Astrocyte of the hippocampus (primary cell): ENCODE data around the gene HSPH1.

ENCODE experiments used
- DNase-seq: peaks from one replicate; pipeline ENCODE4 v3.0.0; 2011; ENCODE audit warnings: low read depth, low spot score

Gene HSPH1

DNA sequence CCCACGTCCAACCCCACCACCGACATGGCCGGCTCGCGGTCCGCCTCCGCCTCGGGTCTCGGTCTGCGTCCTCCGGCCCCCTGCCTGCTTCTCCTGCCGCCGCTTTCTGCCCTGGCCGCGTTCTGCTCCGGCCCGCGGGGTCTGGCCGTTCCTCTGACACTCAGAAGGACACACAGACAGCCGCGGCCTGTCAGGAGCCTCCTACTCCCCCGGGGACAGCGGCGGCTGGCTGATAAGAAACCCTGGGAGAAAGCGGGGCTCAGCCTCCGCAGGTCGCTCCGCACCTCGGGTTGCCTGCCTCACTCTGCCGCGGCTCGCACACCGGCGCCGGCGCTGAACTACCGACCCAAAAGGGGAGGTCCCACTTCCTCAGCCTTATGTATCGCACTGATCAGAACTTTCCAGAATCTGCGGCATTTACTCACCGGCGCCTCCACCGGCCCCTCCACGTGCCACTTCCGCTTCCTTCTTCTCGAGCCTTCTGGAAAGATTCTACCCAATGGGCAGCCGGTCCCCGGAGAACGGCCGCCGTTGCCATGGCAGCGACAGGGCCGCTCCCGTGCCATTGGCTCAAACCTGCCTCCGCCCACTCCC lies at the start of gene HSPH1:
TSS of gene HSPH1 (minus strand) at position 348 of the 594 bp plus-strand sequence. CDS start at position 26, 322 bp downstream.
- peak; percentile 99 for DNase-seq

DNA sequence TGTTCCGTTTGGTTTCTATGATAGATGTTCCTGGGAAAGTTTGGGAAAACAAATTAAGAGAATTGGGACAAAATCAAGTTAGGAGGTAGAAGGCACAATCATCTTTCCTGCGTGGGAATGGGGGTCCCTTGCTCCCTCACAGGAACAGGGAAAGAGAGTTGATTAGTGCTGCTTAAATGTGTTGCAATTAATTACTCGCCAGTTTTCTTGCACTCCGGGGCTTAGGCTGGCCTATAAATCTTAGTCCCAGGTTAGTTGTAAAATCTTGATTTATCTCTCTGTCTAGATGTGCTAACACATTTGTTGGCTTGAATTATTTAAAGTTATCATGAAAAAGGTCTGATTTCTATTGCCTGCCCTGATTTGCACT lies 48.1 kb upstream of the HSPH1 start:
- no peak for DNase-seq

DNA sequence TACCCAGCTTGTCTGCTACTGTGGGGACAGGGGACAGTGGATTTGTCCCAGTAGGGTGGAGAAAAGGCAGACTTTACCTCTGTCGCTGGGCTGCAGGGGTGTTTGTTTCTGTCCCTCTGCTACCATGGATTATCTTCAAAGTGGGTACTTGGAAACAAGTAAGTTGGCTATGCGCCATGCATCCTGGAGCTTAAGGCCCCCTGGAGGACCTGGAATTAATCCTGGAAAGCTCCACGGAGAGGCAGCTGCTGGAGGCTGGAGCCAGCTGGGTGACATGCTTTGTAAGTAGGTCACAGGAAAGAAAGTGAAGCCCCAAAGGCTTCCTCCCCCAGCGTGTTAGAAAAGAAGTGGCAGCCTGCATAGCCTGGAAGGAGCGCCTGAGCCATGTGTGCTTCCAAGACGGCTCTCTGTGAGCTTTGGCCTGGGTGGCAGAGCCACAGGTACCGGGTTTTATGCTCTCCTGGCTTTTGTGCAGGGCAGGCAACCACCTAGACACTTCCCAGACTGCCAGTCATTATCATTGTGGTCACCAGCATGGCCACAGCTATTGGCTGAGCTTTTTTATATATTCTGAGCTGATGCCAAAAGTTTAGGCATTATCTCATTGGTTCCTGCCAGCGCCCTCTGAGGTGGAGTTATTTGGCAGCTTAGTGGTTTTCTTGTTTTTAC lies 47.6 kb upstream of the HSPH1 start:
- DNase-seq, result peak; percentile 82

DNA sequence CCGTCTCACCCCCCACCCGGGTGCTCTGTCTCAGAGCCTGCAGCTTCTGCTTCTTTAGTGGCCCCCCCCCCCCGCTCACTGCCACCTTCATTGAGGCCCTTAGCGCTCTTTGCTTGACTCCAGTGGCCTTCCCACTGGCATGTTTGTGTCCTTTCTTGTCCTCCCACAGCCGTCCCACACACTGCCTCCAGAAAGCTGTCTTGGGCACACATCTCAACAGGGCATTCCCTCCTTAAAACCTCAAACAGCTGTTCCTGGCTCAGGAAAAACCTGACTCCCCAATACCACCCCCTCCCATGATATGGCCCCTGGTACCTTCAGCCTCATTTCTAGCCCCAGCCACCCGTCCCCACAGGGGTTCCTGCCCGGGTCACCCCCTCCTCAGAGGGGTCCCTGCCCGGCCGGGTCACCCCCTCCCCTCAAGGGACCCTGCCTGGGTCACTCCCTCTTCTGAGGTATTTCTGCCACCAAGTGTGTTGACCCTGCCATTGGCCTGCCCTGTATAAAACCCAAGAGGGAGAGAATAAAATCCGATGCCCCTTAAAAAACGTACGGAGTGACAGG lies 46.9 kb upstream of the HSPH1 start:
- DNase-seq, result no peak

DNA sequence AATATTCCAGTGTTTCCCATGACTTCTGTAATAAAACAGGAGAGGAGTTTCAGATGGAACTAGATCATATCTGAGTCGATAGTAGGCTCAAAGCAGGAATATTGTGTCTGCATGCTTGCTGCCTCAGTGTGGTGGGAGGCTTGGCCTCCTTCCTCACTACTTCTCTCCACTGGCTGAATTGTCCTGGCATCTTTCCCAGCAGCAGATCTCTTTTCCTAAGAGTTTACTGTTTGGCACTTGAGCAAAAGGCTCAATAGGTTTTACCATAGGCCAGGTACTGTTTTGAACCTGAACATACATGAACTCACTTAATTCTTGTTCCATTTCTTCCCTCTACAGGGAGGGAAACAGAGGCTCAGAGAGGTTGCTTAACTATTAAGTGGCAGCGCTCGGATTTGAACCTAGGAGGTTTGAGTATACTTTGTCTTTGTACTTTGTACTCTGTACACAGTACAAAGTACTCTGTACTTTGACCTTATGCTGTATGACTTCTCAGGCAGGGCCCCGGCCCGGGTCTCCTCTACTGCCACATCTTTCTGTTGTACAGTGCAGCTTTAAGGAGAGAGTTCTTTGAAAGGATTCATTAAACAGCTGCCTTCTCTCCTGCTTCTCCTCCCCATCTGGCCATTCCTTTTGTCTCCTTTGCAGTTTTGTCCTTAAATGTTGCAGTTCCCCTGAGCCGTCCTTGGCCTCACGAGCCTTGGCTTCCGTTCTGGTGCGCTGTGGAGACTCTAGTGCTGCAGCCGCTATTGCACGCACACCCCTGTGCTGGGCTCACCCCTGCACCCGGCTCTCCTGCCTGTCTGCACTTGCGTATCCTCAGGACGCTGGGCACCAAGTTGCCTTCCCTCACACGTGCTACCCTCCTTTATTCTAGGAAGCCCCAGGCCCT lies 46.2 kb upstream of the HSPH1 start:
- DNase-seq, result peak; percentile 85

DNA sequence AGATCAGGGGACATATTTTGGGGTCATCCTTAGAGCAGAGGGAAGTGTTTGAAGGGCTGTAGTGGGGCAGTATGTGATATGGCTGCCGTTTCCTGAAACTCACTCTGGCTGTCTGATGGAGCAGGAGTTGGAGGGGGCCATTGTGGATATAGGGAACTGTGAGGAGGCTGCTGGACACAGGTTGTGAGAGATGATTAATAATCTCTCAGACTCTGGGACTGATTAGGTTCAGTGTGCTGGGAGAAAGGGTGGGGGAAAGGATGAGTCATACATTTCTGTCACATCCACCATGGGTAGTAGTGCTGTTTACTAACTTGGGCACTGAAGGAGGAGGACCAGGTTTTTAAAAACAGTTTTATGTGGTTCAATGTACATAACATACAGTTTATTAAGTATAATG lies 42.9 kb upstream of the HSPH1 start:
- peak; percentile 68 for DNase-seq

DNA sequence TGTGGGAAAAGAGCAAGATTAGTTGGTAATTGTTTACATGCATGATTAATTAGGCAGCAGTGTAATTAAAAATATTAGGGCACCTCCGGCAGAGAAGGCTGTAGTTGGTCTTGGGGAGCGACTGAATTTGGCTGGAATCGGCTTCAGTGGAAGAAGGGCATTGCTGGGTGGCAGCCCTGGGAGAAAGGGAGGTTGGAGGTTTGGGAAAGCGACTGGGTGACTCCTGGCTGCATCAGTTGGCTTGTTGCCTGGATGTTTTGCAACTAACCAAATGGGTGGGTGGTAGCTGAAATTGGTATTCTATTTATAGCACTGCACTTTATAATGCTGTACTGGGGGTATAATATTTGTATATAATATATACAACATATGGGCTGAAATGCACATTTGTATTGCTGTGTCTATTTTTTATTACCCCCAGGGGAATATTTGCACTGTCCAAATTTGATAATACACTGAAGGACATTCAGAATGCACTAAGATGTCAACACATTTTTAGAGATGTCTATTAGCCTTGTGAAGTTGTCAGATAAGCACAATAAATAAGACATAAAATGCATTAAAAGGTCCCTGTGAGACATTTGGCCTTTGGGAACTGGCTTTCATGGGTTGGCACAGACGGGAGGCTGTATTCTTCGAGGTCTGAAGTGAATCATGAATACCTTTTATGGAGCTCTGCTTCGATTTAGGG lies 39.8 kb upstream of the HSPH1 start:
- peak; percentile 42 for DNase-seq

DNA sequence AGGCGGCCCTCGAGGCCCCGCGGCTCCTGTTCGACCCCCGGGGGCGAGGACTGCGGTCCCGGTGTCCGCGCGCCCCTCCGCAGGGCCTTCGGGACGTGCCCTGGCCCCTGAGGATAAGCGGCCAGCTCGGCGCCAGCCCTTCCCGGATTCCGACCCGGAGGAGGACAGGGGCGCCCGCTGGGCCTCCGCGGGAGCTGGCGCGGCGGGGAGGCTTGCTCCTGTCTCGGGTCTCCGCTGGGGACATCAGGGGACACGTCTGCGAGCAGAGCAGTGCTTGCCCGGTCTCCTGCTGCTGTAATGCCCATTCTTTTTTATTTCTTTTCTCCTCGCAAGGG lies 38.9 kb upstream of the HSPH1 start:
- DNase-seq, result peak; percentile 73

DNA sequence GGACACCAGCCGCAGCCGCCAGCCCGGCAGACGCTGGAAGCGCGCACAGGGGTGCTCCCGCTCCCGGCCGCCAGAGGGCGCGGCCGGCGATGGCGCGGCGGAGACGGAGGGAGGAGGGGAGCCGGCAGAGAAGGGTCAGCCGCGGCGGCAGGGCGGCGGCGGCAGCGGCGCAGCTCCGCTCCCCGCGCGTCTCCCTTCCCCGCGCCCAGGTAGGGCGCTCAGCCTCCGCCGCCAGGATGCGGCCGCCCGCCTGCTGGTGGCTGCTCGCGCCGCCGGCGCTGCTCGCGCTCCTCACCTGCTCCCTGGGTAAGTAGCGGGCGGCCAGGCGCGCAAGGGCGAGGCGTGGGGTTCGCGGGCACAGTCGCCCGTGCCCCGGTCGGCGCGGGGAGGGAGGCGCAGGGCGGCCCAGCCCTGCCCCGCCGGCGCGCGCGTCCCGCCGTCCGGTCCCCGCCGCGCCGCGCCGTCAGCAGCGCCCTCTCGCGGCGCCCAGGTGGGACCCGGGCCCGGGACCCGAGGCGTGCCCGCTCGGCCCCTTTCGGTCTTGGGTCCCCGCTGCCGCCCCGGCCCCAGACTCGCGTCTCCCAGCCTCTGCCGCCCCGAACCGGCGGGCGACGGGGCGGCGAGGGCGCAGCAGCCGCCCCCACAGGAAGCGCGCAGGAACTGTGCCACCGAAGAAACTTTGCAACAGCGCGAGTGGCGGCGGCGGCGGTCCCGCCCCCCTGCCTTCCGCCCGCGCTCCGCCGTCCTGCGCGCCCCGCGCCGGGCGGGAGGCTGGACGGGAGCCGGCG lies 38.3 kb upstream of the HSPH1 start, which contains the start of gene B3GLCT:
TSS of gene B3GLCT (plus strand) at position 127 of the 788 bp plus-strand sequence. CDS start at position 237, 110 bp downstream.
- peak; percentile 95 for DNase-seq

DNA sequence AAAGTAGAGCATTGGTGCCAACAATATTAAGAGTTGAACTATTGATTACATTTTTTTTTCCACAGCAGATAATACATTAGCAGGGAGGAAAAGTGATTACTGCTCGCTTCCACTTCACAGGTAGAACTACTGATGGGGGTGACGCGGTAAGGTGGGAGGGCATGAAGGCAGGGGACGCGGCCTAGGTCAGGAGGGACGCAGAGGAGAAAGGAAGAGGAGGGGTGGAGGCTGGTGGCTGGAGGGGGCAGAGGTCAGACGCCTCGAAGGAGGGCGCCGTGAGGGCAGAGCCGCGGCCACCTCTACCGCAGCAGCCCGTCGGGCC lies 37.8 kb upstream of the HSPH1 start:
- DNase-seq, result no peak

DNA sequence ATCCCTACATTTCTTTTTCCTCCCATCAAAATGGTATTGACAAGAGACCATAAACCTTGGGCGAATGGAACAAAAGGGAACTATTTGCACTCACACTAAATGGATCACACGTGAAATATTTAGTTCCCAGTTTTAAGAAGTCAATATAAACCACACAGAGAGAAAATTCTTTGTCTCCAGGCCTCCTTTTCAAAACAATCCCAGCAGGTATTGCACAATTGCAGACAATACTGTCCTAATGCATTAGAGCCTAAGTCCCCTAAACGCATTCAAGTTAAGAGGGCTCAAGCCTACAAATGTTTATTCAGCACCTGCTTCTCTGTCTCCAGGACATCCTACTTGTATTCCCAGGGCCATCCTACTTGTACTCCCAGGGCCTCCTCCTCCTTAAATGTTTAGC lies 36.8 kb upstream of the HSPH1 start:
- no peak for DNase-seq

DNA sequence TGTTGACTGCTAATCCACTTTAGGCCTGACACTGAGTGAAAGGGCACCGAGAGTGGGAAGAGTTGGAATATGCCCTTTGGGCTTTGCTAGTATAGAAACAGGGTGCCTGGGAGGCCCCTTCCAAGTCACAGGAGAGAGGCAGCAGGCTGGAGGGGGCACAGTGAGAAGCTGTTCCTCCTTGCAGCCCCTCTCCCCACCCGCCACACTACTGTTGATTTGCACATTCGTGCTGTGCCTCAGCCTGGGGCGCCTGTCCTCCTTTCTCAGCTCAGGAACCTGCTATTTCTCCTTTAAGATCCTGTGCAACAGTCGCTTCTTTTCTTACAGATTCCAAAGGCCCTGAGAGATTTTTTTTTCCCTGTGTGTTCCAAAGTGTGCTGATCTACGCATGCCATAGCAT lies 35.3 kb upstream of the HSPH1 start:
- no peak for DNase-seq

DNA sequence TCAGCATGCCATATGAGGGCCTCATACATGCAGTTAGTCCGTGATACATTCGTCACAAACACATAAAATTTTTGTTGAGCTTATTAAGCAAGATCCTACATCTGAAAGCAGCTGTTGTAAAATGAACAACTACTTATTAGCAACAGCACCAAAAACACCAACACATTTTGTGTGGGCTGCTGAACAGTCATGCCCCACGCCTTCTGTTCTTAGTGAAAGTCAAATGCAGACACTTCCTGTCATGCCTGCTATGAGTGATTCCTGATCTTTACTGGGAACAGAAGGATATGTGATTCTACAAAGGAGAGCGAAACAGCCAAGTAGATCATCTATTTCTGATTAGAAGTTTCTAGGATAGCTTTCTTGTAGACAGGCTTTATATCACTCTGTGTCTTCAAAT lies 33.9 kb upstream of the HSPH1 start:
- DNase-seq, result no peak

DNA sequence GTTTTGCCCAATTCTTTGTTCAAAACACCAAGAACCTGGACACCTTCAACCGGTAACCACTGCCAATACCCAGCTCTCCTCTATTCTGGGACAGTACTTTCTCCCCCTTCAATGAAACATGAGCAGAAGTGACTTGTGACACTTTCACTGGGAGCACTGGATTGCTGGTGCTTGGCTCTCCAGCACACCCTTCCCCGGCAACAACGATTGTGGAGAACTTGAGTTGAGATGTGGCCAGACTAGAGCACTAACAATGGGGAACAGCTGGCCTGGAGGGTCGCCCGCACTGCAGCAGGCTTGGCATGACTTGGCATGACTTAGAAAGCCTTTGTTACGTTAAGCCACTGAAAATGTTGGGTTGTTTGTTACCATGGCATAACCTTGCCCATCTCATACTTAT lies 30.6 kb upstream of the HSPH1 start:
- no peak for DNase-seq

DNA sequence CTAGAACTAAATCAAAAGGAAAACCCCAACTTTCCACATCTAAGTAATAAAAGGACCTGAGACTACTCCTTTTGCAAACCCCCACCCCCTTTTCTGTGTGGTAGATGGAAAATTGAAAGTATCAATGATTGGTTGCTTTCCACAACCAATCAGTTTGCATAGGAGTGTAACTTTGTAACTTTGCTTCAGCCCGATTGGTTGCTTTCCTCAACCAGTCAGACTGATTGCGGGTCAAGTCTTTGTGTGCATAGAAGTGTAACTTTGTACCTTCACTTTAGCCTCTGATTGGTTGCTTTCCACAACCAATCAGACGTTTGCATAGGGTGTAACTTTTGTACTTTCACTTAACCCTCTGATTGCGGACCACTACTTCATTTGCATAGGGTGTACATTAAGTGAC lies 30.0 kb upstream of the HSPH1 start:
- no peak for DNase-seq

DNA sequence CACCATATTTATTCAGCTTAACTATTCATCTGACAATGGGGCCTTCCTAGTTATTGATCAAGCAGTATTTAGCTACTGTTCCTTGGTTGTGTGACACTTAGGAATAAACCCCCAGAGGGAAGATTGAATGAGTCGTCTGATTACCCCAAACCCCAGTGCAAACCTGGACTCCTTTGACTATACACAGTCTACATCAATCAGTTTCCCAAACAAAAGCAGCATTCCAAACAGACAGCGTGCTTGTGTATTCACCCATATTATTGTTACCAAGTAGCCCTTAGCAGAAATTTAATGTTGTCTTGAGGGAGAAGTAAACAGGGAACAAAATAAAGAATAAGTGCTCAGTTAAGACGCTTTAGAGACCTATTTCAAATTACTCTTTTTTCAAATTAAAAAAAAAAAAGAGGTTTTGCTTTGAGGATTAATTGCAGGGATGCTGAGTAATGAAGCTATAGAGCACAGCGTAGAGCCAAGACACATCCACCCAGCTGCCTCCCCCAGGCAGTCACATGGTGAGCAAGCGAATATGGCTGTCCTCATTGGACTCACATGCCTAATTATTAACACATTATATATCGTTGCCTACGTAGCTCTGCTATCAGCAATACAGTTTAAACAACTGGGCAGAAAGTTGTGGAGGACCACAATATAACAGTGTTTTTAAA lies 23.4 kb upstream of the HSPH1 start:
- peak; percentile 31 for DNase-seq

DNA sequence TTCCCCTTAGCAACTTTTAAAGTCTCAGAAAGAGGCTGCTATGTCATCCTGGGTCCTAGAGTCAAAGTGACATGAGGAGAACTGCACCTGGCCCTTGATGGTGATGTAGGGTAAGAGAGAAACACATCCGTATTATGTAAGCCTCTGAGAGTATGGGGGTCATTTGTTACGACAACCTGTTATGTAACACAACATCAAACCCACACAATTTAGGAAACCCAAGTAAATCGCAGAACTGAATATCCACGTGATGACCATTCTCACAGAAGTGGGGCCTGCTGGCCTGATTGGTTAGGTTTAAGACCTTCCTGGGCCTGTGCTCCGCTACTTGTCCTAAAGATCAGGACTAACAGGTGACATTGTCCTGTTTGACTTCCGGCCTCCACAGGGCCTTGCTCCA lies 22.7 kb upstream of the HSPH1 start:
- no peak for DNase-seq

DNA sequence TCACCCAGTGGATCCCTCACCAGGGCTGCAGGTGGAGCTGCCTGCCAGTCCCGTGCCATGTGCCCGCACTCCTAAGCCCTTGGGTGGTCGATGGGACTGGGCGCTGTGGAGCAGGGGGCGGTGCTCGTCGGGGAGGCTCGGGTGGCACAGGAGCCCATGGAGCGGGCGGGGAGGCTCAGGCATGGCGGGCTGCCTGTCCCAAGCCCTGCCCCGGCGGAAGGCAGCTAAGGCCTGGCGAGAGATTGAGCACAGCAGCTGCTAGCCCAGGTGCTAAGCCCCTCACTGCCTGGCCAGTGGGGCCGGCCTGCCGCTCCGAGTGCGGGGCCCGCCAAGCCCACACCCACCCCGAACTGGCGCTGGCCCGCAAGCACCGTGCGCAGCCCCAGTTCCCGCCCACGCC lies 21.3 kb upstream of the HSPH1 start:
- DNase-seq, result no peak

DNA sequence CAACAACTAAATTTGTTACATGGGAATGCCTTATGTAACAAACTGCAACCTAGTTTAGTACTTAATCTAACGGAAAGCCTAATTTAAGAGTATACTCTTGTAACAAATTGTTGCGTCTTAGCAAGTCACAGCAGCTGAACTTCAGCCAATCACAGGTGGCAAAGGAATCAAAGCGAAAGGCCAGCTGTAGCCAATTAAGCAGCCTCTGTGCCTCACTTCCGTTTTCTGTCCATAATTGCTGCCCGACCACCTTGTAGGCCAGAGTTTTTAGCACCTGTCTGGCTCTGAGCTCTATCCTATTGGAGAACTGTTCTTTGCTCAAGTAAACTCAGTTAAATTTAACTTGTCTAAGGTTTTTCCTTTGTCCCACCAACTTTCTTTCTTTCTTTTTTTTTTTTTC lies 18.1 kb upstream of the HSPH1 start:
- no peak for DNase-seq

DNA sequence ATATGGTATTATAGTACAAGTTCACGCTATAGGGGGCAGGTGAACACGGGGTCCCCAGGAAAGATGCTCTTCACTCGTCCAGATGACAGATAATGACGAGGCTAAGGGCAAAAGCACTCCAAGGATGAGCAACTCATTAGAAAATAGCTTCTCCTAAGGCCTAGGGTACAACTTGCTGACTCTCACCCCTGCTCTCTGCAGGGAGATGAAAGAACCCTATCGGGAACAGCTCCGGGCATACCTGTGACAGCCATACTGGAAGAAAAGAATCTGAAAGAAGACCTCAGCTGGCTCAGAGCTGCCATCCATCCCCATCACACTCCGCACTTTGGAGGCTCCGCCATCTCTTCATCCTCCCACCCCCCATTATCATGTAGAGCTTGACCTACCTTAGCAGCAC lies 17.5 kb upstream of the HSPH1 start:
- no peak for DNase-seq
